H9 (cell line): ENCODE measurements around the gene POLR3H. TPM values are rescaled to one million over a fixed set of nuclear protein-coding genes. Genes with fewer than 3 reads are reported as not detected.

ENCODE experiments used
- DNase-seq: peaks from one replicate; pipeline ENCODE4 v3.0.0-alpha.2; 2017
- H2AFZ ChIP-seq: one replicate; pipeline ENCODE4 v1.6.1; 2013; ENCODE audit warnings: mild to moderate bottlenecking, low read length, control low read depth, moderate library complexity
- H2AK5ac ChIP-seq: 2 replicates; pipeline ENCODE4 v1.6.1; 2013; ENCODE audit warnings: low read length, control low read depth, mixed read lengths; ENCODE audit not compliant: insufficient read length
- H2BK120ac ChIP-seq: one replicate; pipeline ENCODE4 v1.6.1; 2013; ENCODE audit warnings: low read depth, mild to moderate bottlenecking, low read length, control low read depth, inconsistent platforms; ENCODE audit not compliant: poor library complexity, severe bottlenecking
- H2BK12ac ChIP-seq: 2 replicates; pipeline ENCODE4 v1.6.1; 2013; ENCODE audit warnings: low read length, control low read depth, mixed read lengths, low read depth; ENCODE audit not compliant: insufficient read length
- H2BK15ac ChIP-seq: 2 replicates; pipeline ENCODE4 v1.6.1; 2013; ENCODE audit warnings: low read depth, low read length, control low read depth
- H2BK20ac ChIP-seq: one replicate; pipeline ENCODE4 v1.6.1; 2013; ENCODE audit warnings: low read depth, mild to moderate bottlenecking, low read length, control low read depth, inconsistent platforms; ENCODE audit not compliant: poor library complexity, severe bottlenecking
- H2BK5ac ChIP-seq: 2 replicates; pipeline ENCODE4 v1.6.1; 2013; ENCODE audit warnings: low read length, control low read depth, mixed read lengths; ENCODE audit not compliant: insufficient read length
- H3K14ac ChIP-seq: 2 replicates; pipeline ENCODE4 v1.6.1; 2013; ENCODE audit warnings: low read length, control low read depth; ENCODE audit not compliant: insufficient read depth
- H3K18ac ChIP-seq: 2 replicates; pipeline ENCODE4 v1.6.1; 2013; ENCODE audit warnings: low read depth, mild to moderate bottlenecking, mixed read lengths, low read length, control low read depth; ENCODE audit not compliant: insufficient read length
- H3K23ac ChIP-seq: 2 replicates; pipeline ENCODE4 v1.6.1; 2013; ENCODE audit warnings: low read length, control low read depth, mixed read lengths, low read depth; ENCODE audit not compliant: insufficient read length
- H3K23me2 ChIP-seq: 2 replicates; pipeline ENCODE4 v1.6.1; 2013; ENCODE audit warnings: low read depth, mild to moderate bottlenecking, mixed read lengths, low read length, control low read depth; ENCODE audit not compliant: insufficient read length, poor library complexity, severe bottlenecking
- H3K27ac ChIP-seq: 2 replicates; pipeline ENCODE4 v1.5.1; 2013; ENCODE audit warnings: low read length, control low read depth, mixed read lengths, low read depth; ENCODE audit not compliant: insufficient read length
- H3K27me3 ChIP-seq: 2 replicates; pipeline ENCODE4 v1.6.1; 2013; ENCODE audit warnings: low read length, control low read depth, inconsistent platforms; ENCODE audit not compliant: insufficient read depth
- H3K4ac ChIP-seq: 2 replicates; pipeline ENCODE4 v1.6.1; 2013; ENCODE audit warnings: low read depth, mild to moderate bottlenecking, control low read depth, inconsistent platforms, low read length, moderate library complexity
- H3K4me1 ChIP-seq: 2 replicates; pipeline ENCODE4 v1.6.1; 2013; ENCODE audit warnings: low read length, control low read depth, inconsistent platforms; ENCODE audit not compliant: insufficient read depth
- H3K4me2 ChIP-seq: 2 replicates; pipeline ENCODE4 v1.6.1; 2013; ENCODE audit warnings: low read length, control low read depth, mixed read lengths; ENCODE audit not compliant: insufficient read length, insufficient read depth
- H3K56ac ChIP-seq: 2 replicates; pipeline ENCODE4 v1.6.1; 2013; ENCODE audit warnings: low read depth, mild to moderate bottlenecking, mixed read lengths, low read length, control low read depth; ENCODE audit not compliant: insufficient read length
- H3K79me1 ChIP-seq: 2 replicates; pipeline ENCODE4 v1.6.1; 2013; ENCODE audit warnings: low read depth, mild to moderate bottlenecking, moderate library complexity, low read length, control low read depth, inconsistent platforms; ENCODE audit not compliant: insufficient read depth, poor library complexity, severe bottlenecking
- H3K79me2 ChIP-seq: 2 replicates; pipeline ENCODE4 v1.6.1; 2013; ENCODE audit warnings: low read length, control low read depth, inconsistent platforms; ENCODE audit not compliant: insufficient read depth
- H3K9ac ChIP-seq: 2 replicates; pipeline ENCODE4 v1.6.1; 2013; ENCODE audit warnings: low read length, control low read depth, mixed read lengths; ENCODE audit not compliant: insufficient read length; ENCODE audit errors: extremely low read depth
- H3K9me3 ChIP-seq: one replicate; pipeline ENCODE4 v1.6.1; 2013; ENCODE audit warnings: low read depth, low read length, inconsistent platforms; ENCODE audit not compliant: control insufficient read depth
- H3T11ph ChIP-seq: one replicate; pipeline ENCODE4 v1.6.1; 2013; ENCODE audit warnings: mild to moderate bottlenecking, low read length, control low read depth, inconsistent platforms
- H4K20me1 ChIP-seq: one replicate; pipeline ENCODE4 v1.6.1; 2013; ENCODE audit not compliant: control insufficient read depth, insufficient read length, insufficient read depth
- H4K5ac ChIP-seq: 2 replicates; pipeline ENCODE4 v1.6.1; 2013; ENCODE audit warnings: low read depth, mild to moderate bottlenecking, mixed read lengths, low read length, control low read depth; ENCODE audit not compliant: insufficient read length
- H4K8ac ChIP-seq: replicated peaks from 2 replicates; pipeline ENCODE4 v1.6.1; 2013; ENCODE audit warnings: low read length, control low read depth, mixed read lengths, low read depth; ENCODE audit not compliant: insufficient read length
- H4K91ac ChIP-seq: 2 replicates; pipeline ENCODE4 v1.6.1; 2013; ENCODE audit warnings: low read depth, mild to moderate bottlenecking, moderate library complexity, mixed read lengths, low read length, control low read depth; ENCODE audit not compliant: insufficient read length
- H3K27ac Mint-ChIP-seq, 3 experiments: 2 replicates in 2 of 3; 3 replicates in 1 of 3; pipeline ENCODE4 v1.8.0; 2020 to 2021; ENCODE audit warnings: mixed read lengths in 3 of 3, mild to moderate bottlenecking in 1 of 3, moderate library complexity in 1 of 3
- H3K27me3 Mint-ChIP-seq: 2 replicates; pipeline ENCODE4 v1.8.0; 2021; ENCODE audit warnings: low read depth, mild to moderate bottlenecking, moderate library complexity, mixed read lengths
- H3K36me3 Mint-ChIP-seq, 3 experiments: 2 replicates in 2 of 3; 3 replicates in 1 of 3; pipeline ENCODE4 v1.8.0; 2020 to 2021; ENCODE audit warnings: low read depth in 3 of 3, mixed read lengths in 3 of 3; ENCODE audit not compliant: insufficient read depth in 1 of 3
- H3K4me1 Mint-ChIP-seq, 2 experiments: 2 replicates each; pipeline ENCODE4 v1.8.0; 2020; ENCODE audit warnings: mixed read lengths in 2 of 2
- H3K4me3 Mint-ChIP-seq, 2 experiments: 2 replicates in 1 of 2; 3 replicates in 1 of 2; pipeline ENCODE4 v1.8.0; 2020 to 2021; ENCODE audit warnings: mild to moderate bottlenecking in 2 of 2, mixed read lengths in 2 of 2, moderate library complexity in 1 of 2
- H3K9me3 Mint-ChIP-seq, 2 experiments: 2 replicates in 1 of 2; 3 replicates in 1 of 2; pipeline ENCODE4 v1.8.0; 2020; ENCODE audit warnings: mild to moderate bottlenecking in 2 of 2, mixed read lengths in 2 of 2, moderate library complexity in 1 of 2
- CTCF ChIP-seq: fragments of 200-600 bp; sonication (generic); conservative IDR thresholded peaks from 3 replicates; pipeline ENCODE4 v1.8.0; 2021; ENCODE audit warnings: antibody characterized with exemption, mild to moderate bottlenecking
- WGBS: extraction: QIAGEN DNeasy Blood & Tissue Kit; methylation state at CpG from one replicate; pipeline ENCODE4 v1.1.7; 2013; ENCODE audit warnings: missing lambda C conversion rate, low lambda C conversion rate, mixed read lengths; ENCODE audit not compliant: insufficient read length; ENCODE audit errors: extremely low coverage; 5-methylcytosine and 5-hydroxymethylcytosine counted together
- total RNA-seq: library from RNA; stranded (reverse); gene quantifications from 2 replicates; pipeline ENCODE4 v1.2.1, GENCODE V29; 2021

The POLR3H gene
- total RNA-seq, 1 experiment from 2014 or later, result 68.2 TPM

- Mint-ChIP-seq H3K9me3 (no peaks in the 10 kb centered on the region), H3K27me3 (peaks cover 3% of the 10 kb centered on the region; the same call in 1 of the 2 replicates), H3K4me3 (no peak overlapping the region), H3K4me1 (peaks cover 2 to 9% of the 10 kb centered on the region in 2 experiments; a peak in 3 of 4 replicates), H3K27ac (no peak overlapping the region), H3K36me3 (peaks cover 20 to 84% (median 57%) of the 10 kb centered on the region in 3 experiments)
- WGBS, result no CpG with 5 or more reads among the region's 13 CpGs
- no peak overlapping the region for H2BK12ac ChIP-seq
- no peak overlapping the region for H3K18ac ChIP-seq
- H3T11ph ChIP-seq, result no peak overlapping the region
- H2AK5ac ChIP-seq, result no peak overlapping the region
- no peak overlapping the region for H2AFZ ChIP-seq
- no peak overlapping the region for H3K4ac ChIP-seq
- H3K9me3 ChIP-seq, result no peaks in the 10 kb centered on the region
- no peaks in the 10 kb centered on the region for H4K20me1 ChIP-seq
- H2BK20ac ChIP-seq, result no peak overlapping the region
- TF ChIP-seq CTCF, result no peak
- no peak overlapping the region for H3K9ac ChIP-seq
- H3K23me2 ChIP-seq, result no peaks in the 10 kb centered on the region
- H3K23ac ChIP-seq, result no peak overlapping the region
- H3K27ac ChIP-seq, result no peak overlapping the region
- H4K91ac ChIP-seq, result no peak overlapping the region
- H3K79me2 ChIP-seq, result no peaks in the 10 kb centered on the region
- DNase-seq, result no peak
- H4K8ac ChIP-seq, result no peak overlapping the region
- H2BK5ac ChIP-seq, result no peak overlapping the region
- H3K4me1 ChIP-seq, result no peaks in the 10 kb centered on the region
- H3K56ac ChIP-seq, result no peak overlapping the region
- no peak overlapping the region for H3K14ac ChIP-seq
- H2BK15ac ChIP-seq, result no peak overlapping the region
- no peak overlapping the region for H4K5ac ChIP-seq
- no peak overlapping the region for H3K4me2 ChIP-seq
- no peaks in the 10 kb centered on the region for H3K27me3 ChIP-seq
- no peak overlapping the region for H2BK120ac ChIP-seq
- no peaks in the 10 kb centered on the region for H3K79me1 ChIP-seq
Observed at GRCh38 chr22:41528938-41529561, 15.2 kb downstream of the POLR3H start.
